ENCODE results near the gene CABCOCO1.
"Not testable (repeated sequence)": the region's sequence is repeated elsewhere in the genome, so short reads cannot be mapped to it uniquely, and the experiment has no call there.

CABCOCO1 gene

GRCh38 chr10:61643316-61643751 is 19.4 kb upstream of the CABCOCO1 start:
- no peak for DNase-seq

- no peak for DNase-seq
These were observed 9.0 kb upstream of the CABCOCO1 start for GRCh38 chr10:61653699-61654098.

- DNase-seq: no peak
These were observed 7.3 kb upstream of the CABCOCO1 start for GRCh38 chr10:61655335-61655851.

GRCh38 chr10:61663466-61663865 is 737 bp downstream of the CABCOCO1 start:
- DNase-seq: no peak

GRCh38 chr10:61664985-61665384 is 2.3 kb downstream of the CABCOCO1 start:
- DNase-seq: no peak

- DNase-seq: no peak
These were observed 6.5 kb downstream of the CABCOCO1 start for GRCh38 chr10:61669161-61669725.

GRCh38 chr10:61669849-61670248 is 7.1 kb downstream of the CABCOCO1 start:
- DNase-seq: no peak

GRCh38 chr10:61673360-61673759 is 10.6 kb downstream of the CABCOCO1 start:
- no peak for DNase-seq

- no peak for DNase-seq
These were observed 19.6 kb downstream of the CABCOCO1 start for GRCh38 chr10:61682323-61682722.

GRCh38 chr10:61683319-61683718 is 20.6 kb downstream of the CABCOCO1 start:
- no peak for DNase-seq

- DNase-seq: no peak
These were observed 22.3 kb downstream of the CABCOCO1 start for GRCh38 chr10:61684894-61685507.

GRCh38 chr10:61688551-61689308 is 26.0 kb downstream of the CABCOCO1 start:
- no peak for DNase-seq

- DNase-seq: not testable (repeated sequence)
These were observed 28.9 kb downstream of the CABCOCO1 start for GRCh38 chr10:61691667-61692066.

- no peak for DNase-seq
These were observed 29.8 kb downstream of the CABCOCO1 start for GRCh38 chr10:61692447-61693010.

- DNase-seq: no peak
These were observed 36.4 kb downstream of the CABCOCO1 start for GRCh38 chr10:61698968-61699655.

- DNase-seq: no peak
These were observed 38.5 kb downstream of the CABCOCO1 start for GRCh38 chr10:61701055-61701705.

GRCh38 chr10:61701706-61702105 is 39.0 kb downstream of the CABCOCO1 start:
- DNase-seq: no peak

GRCh38 chr10:61702584-61702983 is 39.9 kb downstream of the CABCOCO1 start:
- DNase-seq: no peak

- DNase-seq: no peak
These were observed 42.4 kb downstream of the CABCOCO1 start for GRCh38 chr10:61705022-61705613.

- no peak for DNase-seq
These were observed 46.1 kb downstream of the CABCOCO1 start for GRCh38 chr10:61708846-61709245.

GRCh38 chr10:61712105-61712504 is 49.4 kb downstream of the CABCOCO1 start:
- DNase-seq: not testable (repeated sequence)

GRCh38 chr10:61719475-61719874 is 56.7 kb downstream of the CABCOCO1 start:
- not testable (repeated sequence) for DNase-seq
